Duodenal mucosa (tissue), 2 donors: ENCODE results near the gene SIRT2.
A peak's percentile ranks its signal among the peaks of the same experiment; 100 is the strongest.
"Not testable (repeated sequence)": the region's sequence is repeated elsewhere in the genome, so short reads cannot be mapped to it uniquely, and the experiment has no call there.

Experiments
- H3K27ac ChIP-seq: one replicate; pipeline ENCODE4 v1.7.0; 2013; ENCODE audit warnings: low read depth, low read length
- H3K27me3 ChIP-seq, 2 donors: one replicate each; pipeline ENCODE4 v1.7.0; 2013; ENCODE audit warnings: low read length in 2 of 2, control low read depth in 1 of 2; ENCODE audit not compliant: insufficient read depth in 2 of 2, control insufficient read depth in 1 of 2
- H3K36me3 ChIP-seq, 2 donors: one replicate each; pipeline ENCODE4 v1.7.0; 2013; ENCODE audit warnings: low read length in 2 of 2, control low read depth in 1 of 2; ENCODE audit not compliant: insufficient read depth in 2 of 2, control insufficient read depth in 1 of 2
- H3K4me1 ChIP-seq, 2 donors: one replicate each; pipeline ENCODE4 v1.7.0; 2013; ENCODE audit warnings: low read length in 2 of 2, control low read depth in 1 of 2; ENCODE audit not compliant: insufficient read depth in 2 of 2, control insufficient read depth in 1 of 2
- H3K4me3 ChIP-seq, 2 donors: one replicate each; pipeline ENCODE4 v1.7.0; 2013; ENCODE audit warnings: low read length in 2 of 2, low read depth in 1 of 2
- H3K9ac ChIP-seq, 2 donors: one replicate each; pipeline ENCODE4 v1.7.0; 2013; ENCODE audit warnings: low read length in 2 of 2, low read depth in 1 of 2
- H3K9me3 ChIP-seq, 2 donors: one replicate each; pipeline ENCODE4 v1.7.0; 2013; ENCODE audit warnings: low read length in 2 of 2, control low read depth in 1 of 2; ENCODE audit not compliant: control insufficient read depth in 1 of 2

Gene SIRT2

DNA sequence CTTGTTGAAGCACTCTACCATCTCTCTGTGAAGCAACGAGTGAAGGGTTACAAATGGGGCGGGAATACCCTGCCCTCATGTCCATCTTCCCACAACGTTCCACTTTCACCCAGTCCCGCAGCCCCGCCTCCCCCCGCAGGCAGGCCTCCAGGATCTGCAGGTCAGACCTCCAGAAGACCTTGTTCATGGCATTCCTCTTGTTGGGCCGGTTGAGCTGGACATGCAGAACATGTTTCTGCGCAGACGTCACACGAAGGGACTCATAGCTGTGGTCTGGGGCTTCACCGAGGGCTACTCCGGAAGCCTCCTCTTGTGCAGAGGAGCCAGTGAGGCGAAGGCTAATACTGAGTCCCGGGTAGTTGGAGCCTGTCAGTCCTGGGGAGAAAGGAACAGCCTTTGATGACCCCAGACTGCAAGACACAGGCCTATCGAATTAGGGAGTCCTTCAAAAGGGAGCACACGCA is 68.2 kb downstream of the SIRT2 start:
- no peaks in the 10 kb centered on the region for H3K27me3 ChIP-seq
- peaks cover 14 to 31% of the 10 kb centered on the region in 2 donors for H3K36me3 ChIP-seq
- no peaks in the 10 kb centered on the region for H3K9me3 ChIP-seq
- H3K9ac ChIP-seq = peak overlapping the region; percentile 80 to 93
- peaks cover 24 to 25% of the 10 kb centered on the region in 2 donors for H3K4me1 ChIP-seq
- H3K27ac ChIP-seq = peak overlapping the region; percentile 95
- peak overlapping the region; percentile 80 to 83 for H3K4me3 ChIP-seq

DNA sequence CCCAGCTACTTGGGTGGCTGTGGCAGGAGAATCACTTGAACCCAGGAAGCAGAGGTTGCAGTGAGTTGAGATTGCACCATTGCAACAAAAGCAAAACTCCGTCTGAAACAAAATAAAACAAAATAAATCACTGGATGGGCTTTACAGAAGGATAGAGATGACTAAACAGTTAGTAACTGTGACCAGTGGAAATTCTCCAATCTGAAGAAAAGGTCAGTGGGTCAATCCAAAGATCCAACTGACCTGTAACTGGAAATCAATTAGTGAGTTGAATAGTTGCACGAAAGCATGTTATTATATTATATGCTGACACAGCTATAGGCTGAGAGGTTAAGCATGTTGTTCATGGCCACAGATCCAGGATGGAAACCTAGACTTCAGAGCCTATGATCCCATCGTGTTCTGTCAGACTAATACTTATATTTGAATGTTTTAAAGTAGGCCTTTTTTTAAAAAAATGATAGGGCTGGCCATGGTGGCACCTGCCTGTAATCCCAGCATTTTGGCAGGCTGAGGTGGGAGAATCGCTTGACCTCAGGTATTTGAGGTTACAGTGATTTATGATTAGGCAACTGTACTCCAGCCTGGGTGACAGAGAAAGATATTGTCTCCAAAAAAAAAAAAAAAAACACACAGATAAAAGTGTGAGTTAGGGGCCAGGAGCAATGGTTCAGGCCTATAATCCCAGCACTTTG is 69.2 kb downstream of the SIRT2 start:
- H3K27ac ChIP-seq = no peak overlapping the region
- H3K9me3 ChIP-seq = no peaks in the 10 kb centered on the region
- H3K4me3 ChIP-seq = peak overlapping the region; percentile 80 to 83
- H3K9ac ChIP-seq = peak overlapping the region; percentile 80 to 93
- no peaks in the 10 kb centered on the region for H3K27me3 ChIP-seq
- peaks cover 11 to 25% of the 10 kb centered on the region in 2 donors for H3K36me3 ChIP-seq
- peaks cover 25 to 26% of the 10 kb centered on the region in 2 donors for H3K4me1 ChIP-seq

DNA sequence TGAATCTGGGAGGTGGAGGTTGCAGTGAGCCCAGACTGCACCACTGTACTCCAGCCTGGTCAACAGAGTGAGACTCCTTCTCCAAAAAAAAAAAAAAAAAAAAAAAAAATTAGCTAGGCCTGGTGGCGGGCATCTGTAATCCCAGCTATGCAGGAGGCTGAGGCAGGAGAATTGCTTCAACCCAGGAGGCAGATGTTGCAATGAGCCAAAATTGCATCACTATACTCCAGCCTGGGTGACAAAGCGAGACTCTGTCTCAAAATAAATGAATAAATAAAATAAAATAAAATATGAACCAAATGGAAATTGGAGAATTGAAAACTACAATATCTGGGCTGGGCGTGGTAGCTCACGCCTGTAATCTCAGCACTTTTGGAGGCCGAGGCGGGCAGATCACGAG is 70.2 kb downstream of the SIRT2 start:
- peaks cover 25 to 26% of the 10 kb centered on the region in 2 donors for H3K4me1 ChIP-seq
- not testable (repeated sequence) for H3K9ac ChIP-seq, H3K27me3 ChIP-seq, H3K4me3 ChIP-seq, H3K9me3 ChIP-seq, H3K27ac ChIP-seq
- H3K36me3 ChIP-seq = peaks cover 11 to 23% of the 10 kb centered on the region in 2 donors
